Measurements from ENCODE around the gene SLC3A2.

DNA sequence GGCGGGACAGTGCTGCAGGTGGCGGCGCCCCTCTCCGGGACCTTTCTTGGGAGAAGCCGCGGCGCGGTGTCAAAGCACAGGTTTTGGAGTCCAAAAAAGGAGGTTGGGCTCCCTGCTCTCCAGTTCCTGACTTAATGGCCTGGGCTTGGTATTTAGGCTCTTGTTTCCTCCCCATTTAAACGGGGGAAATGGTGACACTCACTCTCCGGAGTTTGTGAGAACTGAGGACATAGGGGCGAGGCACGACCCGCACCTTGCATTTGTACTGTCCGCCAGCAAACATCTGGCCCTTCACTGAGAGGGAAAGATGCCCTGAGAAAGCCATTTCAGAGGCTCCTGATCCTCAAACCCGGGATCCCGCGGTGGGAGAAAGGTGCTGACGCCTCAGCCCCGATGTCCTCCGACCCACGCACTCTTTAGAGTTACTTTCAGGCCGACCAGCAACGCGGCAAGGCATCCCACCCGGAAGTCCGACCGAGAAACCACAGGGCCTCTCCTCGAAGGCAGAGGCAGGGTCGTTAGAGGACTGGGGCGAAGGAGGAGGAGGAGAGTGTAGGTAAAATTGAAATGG lies 38.4 kb upstream of the SLC3A2 start:
- TF ChIP-seq, protein P1, sequence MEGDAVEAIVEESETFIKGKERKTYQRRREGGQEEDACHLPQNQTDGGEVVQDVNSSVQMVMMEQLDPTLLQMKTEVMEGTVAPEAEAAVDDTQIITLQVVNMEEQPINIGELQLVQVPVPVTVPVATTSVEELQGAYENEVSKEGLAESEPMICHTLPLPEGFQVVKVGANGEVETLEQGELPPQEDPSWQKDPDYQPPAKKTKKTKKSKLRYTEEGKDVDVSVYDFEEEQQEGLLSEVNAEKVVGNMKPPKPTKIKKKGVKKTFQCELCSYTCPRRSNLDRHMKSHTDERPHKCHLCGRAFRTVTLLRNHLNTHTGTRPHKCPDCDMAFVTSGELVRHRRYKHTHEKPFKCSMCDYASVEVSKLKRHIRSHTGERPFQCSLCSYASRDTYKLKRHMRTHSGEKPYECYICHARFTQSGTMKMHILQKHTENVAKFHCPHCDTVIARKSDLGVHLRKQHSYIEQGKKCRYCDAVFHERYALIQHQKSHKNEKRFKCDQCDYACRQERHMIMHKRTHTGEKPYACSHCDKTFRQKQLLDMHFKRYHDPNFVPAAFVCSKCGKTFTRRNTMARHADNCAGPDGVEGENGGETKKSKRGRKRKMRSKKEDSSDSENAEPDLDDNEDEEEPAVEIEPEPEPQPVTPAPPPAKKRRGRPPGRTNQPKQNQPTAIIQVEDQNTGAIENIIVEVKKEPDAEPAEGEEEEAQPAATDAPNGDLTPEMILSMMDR (IDR thresholded peaks at IDR 0.05 in 8 of 11, conservative IDR thresholded peaks at IDR 0.05 in 3 of 11), result no peak
- TF ChIP-seq POLR2AphosphoS5 (IDR thresholded peaks at IDR 0.05) (peak in 2 of 3 donors; percentile 83 to 86), POLR2A (IDR thresholded peaks at IDR 0.05) (no peak)

All from spleen (tissue), 7 donors.